Astrocyte of the cerebellum (primary cell): ENCODE data around the gene PARN.

ENCODE experiments used
- DNase-seq: peaks from one replicate; pipeline ENCODE4 v3.0.0-alpha.2; 2011; ENCODE audit warnings: low read depth
- H3K4me3 ChIP-seq: 2 replicates; pipeline ENCODE4 v1.5.1; 2011; ENCODE audit warnings: mild to moderate bottlenecking, low read depth, low read length, moderate library complexity
- in situ Hi-C: cut with HindIII; loops from 2 replicates; pipeline ENCODE4 v1.10.0; 2017; ENCODE audit warnings: low sequenced_read_pairs
- TF ChIP-seq, protein P1 (sequence below): IDR thresholded peaks from 2 replicates; pipeline ENCODE4 v1.5.1; 2012; ENCODE audit warnings: low read length, low read depth, moderate library complexity, mild to moderate bottlenecking; ENCODE audit errors: missing control alignments

Gene PARN

DNA sequence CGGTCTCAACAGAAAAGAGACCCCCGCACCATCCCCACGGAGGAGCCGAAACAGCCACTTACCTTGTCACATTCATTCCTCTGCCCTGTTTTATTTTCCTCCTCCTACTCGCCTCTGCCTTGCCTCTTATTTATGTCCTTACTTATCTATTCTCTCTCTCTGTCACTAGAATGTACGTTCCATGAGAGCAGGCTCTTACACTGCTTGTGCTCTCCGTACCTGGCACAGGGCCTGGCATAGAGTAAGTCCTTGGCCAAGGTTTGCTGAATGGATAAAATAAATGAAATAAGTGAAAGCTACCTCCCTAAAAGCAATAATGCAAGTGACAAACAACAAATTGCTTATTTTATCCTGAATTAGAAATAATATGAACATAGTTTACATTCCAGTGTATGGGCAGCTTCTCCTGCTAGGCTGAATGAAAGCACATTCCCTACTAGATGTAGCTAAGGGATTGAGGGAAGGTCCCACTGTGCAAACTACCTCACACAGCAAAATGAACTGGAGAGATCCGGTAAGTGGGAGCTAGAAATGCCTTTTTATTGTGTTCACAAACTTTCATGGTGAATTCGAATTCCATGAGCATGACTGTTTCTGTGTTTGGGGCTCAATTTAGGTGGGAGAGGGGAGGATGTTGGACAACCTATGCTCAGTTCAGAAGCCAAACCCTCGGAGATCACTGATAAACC, 173.1 kb downstream of the PARN start:
- TF ChIP-seq, protein P1, sequence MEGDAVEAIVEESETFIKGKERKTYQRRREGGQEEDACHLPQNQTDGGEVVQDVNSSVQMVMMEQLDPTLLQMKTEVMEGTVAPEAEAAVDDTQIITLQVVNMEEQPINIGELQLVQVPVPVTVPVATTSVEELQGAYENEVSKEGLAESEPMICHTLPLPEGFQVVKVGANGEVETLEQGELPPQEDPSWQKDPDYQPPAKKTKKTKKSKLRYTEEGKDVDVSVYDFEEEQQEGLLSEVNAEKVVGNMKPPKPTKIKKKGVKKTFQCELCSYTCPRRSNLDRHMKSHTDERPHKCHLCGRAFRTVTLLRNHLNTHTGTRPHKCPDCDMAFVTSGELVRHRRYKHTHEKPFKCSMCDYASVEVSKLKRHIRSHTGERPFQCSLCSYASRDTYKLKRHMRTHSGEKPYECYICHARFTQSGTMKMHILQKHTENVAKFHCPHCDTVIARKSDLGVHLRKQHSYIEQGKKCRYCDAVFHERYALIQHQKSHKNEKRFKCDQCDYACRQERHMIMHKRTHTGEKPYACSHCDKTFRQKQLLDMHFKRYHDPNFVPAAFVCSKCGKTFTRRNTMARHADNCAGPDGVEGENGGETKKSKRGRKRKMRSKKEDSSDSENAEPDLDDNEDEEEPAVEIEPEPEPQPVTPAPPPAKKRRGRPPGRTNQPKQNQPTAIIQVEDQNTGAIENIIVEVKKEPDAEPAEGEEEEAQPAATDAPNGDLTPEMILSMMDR, result no peak
- H3K4me3 ChIP-seq, result no peak overlapping the region
- peak; percentile 66 for DNase-seq
- in situ Hi-C loops, result no loop called here

DNA sequence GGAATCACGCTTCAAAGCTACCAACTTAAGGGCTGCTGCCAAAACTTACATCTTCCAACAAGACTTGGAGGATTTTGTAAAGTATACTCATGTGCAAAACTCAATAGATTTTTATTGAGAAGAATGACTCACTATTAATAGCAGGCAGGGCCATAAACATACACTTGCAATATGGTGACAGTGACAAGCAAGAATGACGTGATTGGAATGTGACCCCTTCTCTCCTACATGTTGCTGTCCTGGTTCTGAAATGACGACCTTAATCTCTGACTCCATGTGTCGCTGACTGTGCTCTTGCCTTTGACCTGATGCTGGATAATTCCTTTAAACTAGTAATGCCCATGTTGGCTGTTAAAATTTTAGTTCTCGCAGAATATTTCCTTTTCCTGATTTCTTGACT, 174.5 kb downstream of the PARN start:
- TF ChIP-seq, protein P1, result no peak
- in situ Hi-C loops, result no loop called here
- DNase-seq, result no peak
- H3K4me3 ChIP-seq, result no peak overlapping the region

- in situ Hi-C loops, result no loop called here
- no peak overlapping the region for H3K4me3 ChIP-seq
- peak; percentile 50 for DNase-seq
- TF ChIP-seq, protein P1, result no peak
Measured at GRCh38 chr16:14454391-14454790, 175.7 kb downstream of the PARN start.

- no peak overlapping the region for H3K4me3 ChIP-seq
Measured at GRCh38 chr16:14452066-14452465, 178.0 kb downstream of the PARN start.

DNA sequence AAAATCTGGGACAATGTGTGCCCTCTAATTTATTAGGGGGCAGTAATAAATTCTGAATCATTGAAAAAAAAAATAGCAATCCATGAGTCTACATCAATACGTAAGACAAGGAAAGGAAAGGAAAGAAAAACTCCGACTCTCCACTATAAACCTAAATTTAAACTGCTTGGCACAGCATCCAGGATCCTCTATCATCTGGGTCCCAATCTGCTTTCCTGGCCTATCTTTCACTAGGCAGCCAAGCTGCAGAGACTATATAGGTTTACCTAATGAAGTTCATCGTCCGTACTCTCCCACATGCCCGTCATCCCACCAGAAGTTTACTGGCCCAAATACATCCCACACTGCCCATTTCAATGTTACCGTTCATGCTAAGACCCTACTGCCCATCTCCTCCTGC, 179.2 kb downstream of the PARN start:
- in situ Hi-C loops, result no loop called here
- DNase-seq, result no peak
- no peak overlapping the region for H3K4me3 ChIP-seq
- TF ChIP-seq, protein P1, result no peak

More at GRCh38 chr16:14452066-14452465, 178.0 kb downstream of the PARN start:
- in situ Hi-C loops, result no loop called here
- no peak for DNase-seq
- TF ChIP-seq, protein P1, result no peak

DNA sequence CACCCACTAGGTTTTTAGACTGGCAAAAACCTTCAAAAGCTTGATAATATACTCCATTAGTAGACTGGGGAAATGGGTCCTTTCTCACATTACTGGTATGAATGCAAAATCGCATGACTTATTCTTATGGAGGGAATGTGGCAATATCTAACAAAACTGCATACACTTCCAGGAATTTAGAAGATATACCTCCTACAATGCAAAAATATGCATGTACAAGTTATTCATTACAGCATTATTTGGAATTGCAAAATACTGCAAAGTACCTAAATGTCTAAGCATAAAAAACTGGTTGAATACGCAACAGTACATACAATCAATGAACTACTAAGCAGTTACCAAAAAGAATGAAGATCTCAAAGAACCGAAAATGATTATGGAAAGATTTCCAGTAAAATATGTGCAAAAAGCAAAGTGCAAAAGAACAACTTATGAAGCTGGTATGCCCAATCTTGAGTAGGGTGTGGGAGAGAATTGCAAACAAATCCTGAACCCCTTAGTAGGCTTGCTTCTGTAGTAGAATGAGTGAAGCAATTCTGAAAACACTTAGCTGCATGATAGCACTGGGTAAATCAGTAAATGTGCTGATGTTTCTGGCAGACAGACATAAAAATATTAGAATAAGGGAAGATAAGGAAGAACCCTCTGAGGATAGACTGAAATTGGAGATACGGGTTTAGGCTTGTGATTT, 180.1 kb downstream of the PARN start:
- in situ Hi-C loops, result loop anchor here (5.0 kb wide), 1 partner anchor 42 kb away; no protein-coding TSS in a partner anchor
- TF ChIP-seq, protein P1, result no peak
- no peak overlapping the region for H3K4me3 ChIP-seq
- DNase-seq, result no peak
